H9 (cell line): Measurements from ENCODE around the gene LDB2. TPM values are rescaled to one million over a fixed set of nuclear protein-coding genes. Genes with fewer than 3 reads are reported as not detected.

Experiments
- DNase-seq: peaks from one replicate; pipeline ENCODE4 v3.0.0-alpha.2; 2017
- H2AFZ ChIP-seq: one replicate; pipeline ENCODE4 v1.6.1; 2013; ENCODE audit warnings: mild to moderate bottlenecking, low read length, control low read depth, moderate library complexity
- H2AK5ac ChIP-seq: 2 replicates; pipeline ENCODE4 v1.6.1; 2013; ENCODE audit warnings: low read length, control low read depth, mixed read lengths; ENCODE audit not compliant: insufficient read length
- H2BK120ac ChIP-seq: one replicate; pipeline ENCODE4 v1.6.1; 2013; ENCODE audit warnings: low read depth, mild to moderate bottlenecking, low read length, control low read depth, inconsistent platforms; ENCODE audit not compliant: poor library complexity, severe bottlenecking
- H2BK12ac ChIP-seq: 2 replicates; pipeline ENCODE4 v1.6.1; 2013; ENCODE audit warnings: low read length, control low read depth, mixed read lengths, low read depth; ENCODE audit not compliant: insufficient read length
- H2BK15ac ChIP-seq: 2 replicates; pipeline ENCODE4 v1.6.1; 2013; ENCODE audit warnings: low read depth, low read length, control low read depth
- H2BK20ac ChIP-seq: one replicate; pipeline ENCODE4 v1.6.1; 2013; ENCODE audit warnings: low read depth, mild to moderate bottlenecking, low read length, control low read depth, inconsistent platforms; ENCODE audit not compliant: poor library complexity, severe bottlenecking
- H2BK5ac ChIP-seq: 2 replicates; pipeline ENCODE4 v1.6.1; 2013; ENCODE audit warnings: low read length, control low read depth, mixed read lengths; ENCODE audit not compliant: insufficient read length
- H3K14ac ChIP-seq: 2 replicates; pipeline ENCODE4 v1.6.1; 2013; ENCODE audit warnings: low read length, control low read depth; ENCODE audit not compliant: insufficient read depth
- H3K18ac ChIP-seq: 2 replicates; pipeline ENCODE4 v1.6.1; 2013; ENCODE audit warnings: low read depth, mild to moderate bottlenecking, mixed read lengths, low read length, control low read depth; ENCODE audit not compliant: insufficient read length
- H3K23ac ChIP-seq: 2 replicates; pipeline ENCODE4 v1.6.1; 2013; ENCODE audit warnings: low read length, control low read depth, mixed read lengths, low read depth; ENCODE audit not compliant: insufficient read length
- H3K23me2 ChIP-seq: 2 replicates; pipeline ENCODE4 v1.6.1; 2013; ENCODE audit warnings: low read depth, mild to moderate bottlenecking, mixed read lengths, low read length, control low read depth; ENCODE audit not compliant: insufficient read length, poor library complexity, severe bottlenecking
- H3K27ac ChIP-seq: 2 replicates; pipeline ENCODE4 v1.5.1; 2013; ENCODE audit warnings: low read length, control low read depth, mixed read lengths, low read depth; ENCODE audit not compliant: insufficient read length
- H3K27me3 ChIP-seq: 2 replicates; pipeline ENCODE4 v1.6.1; 2013; ENCODE audit warnings: low read length, control low read depth, inconsistent platforms; ENCODE audit not compliant: insufficient read depth
- H3K4ac ChIP-seq: 2 replicates; pipeline ENCODE4 v1.6.1; 2013; ENCODE audit warnings: low read depth, mild to moderate bottlenecking, control low read depth, inconsistent platforms, low read length, moderate library complexity
- H3K4me1 ChIP-seq: 2 replicates; pipeline ENCODE4 v1.6.1; 2013; ENCODE audit warnings: low read length, control low read depth, inconsistent platforms; ENCODE audit not compliant: insufficient read depth
- H3K4me2 ChIP-seq: 2 replicates; pipeline ENCODE4 v1.6.1; 2013; ENCODE audit warnings: low read length, control low read depth, mixed read lengths; ENCODE audit not compliant: insufficient read length, insufficient read depth
- H3K56ac ChIP-seq: 2 replicates; pipeline ENCODE4 v1.6.1; 2013; ENCODE audit warnings: low read depth, mild to moderate bottlenecking, mixed read lengths, low read length, control low read depth; ENCODE audit not compliant: insufficient read length
- H3K79me1 ChIP-seq: 2 replicates; pipeline ENCODE4 v1.6.1; 2013; ENCODE audit warnings: low read depth, mild to moderate bottlenecking, moderate library complexity, low read length, control low read depth, inconsistent platforms; ENCODE audit not compliant: insufficient read depth, poor library complexity, severe bottlenecking
- H3K79me2 ChIP-seq: 2 replicates; pipeline ENCODE4 v1.6.1; 2013; ENCODE audit warnings: low read length, control low read depth, inconsistent platforms; ENCODE audit not compliant: insufficient read depth
- H3K9ac ChIP-seq: 2 replicates; pipeline ENCODE4 v1.6.1; 2013; ENCODE audit warnings: low read length, control low read depth, mixed read lengths; ENCODE audit not compliant: insufficient read length; ENCODE audit errors: extremely low read depth
- H3K9me3 ChIP-seq: one replicate; pipeline ENCODE4 v1.6.1; 2013; ENCODE audit warnings: low read depth, low read length, inconsistent platforms; ENCODE audit not compliant: control insufficient read depth
- H3T11ph ChIP-seq: one replicate; pipeline ENCODE4 v1.6.1; 2013; ENCODE audit warnings: mild to moderate bottlenecking, low read length, control low read depth, inconsistent platforms
- H4K20me1 ChIP-seq: one replicate; pipeline ENCODE4 v1.6.1; 2013; ENCODE audit not compliant: control insufficient read depth, insufficient read length, insufficient read depth
- H4K5ac ChIP-seq: 2 replicates; pipeline ENCODE4 v1.6.1; 2013; ENCODE audit warnings: low read depth, mild to moderate bottlenecking, mixed read lengths, low read length, control low read depth; ENCODE audit not compliant: insufficient read length
- H4K8ac ChIP-seq: replicated peaks from 2 replicates; pipeline ENCODE4 v1.6.1; 2013; ENCODE audit warnings: low read length, control low read depth, mixed read lengths, low read depth; ENCODE audit not compliant: insufficient read length
- H4K91ac ChIP-seq: 2 replicates; pipeline ENCODE4 v1.6.1; 2013; ENCODE audit warnings: low read depth, mild to moderate bottlenecking, moderate library complexity, mixed read lengths, low read length, control low read depth; ENCODE audit not compliant: insufficient read length
- H3K27ac Mint-ChIP-seq, 3 experiments: 2 replicates in 2 of 3; 3 replicates in 1 of 3; pipeline ENCODE4 v1.8.0; 2020 to 2021; ENCODE audit warnings: mixed read lengths in 3 of 3, mild to moderate bottlenecking in 1 of 3, moderate library complexity in 1 of 3
- H3K27me3 Mint-ChIP-seq: 2 replicates; pipeline ENCODE4 v1.8.0; 2021; ENCODE audit warnings: low read depth, mild to moderate bottlenecking, moderate library complexity, mixed read lengths
- H3K36me3 Mint-ChIP-seq, 3 experiments: 2 replicates in 2 of 3; 3 replicates in 1 of 3; pipeline ENCODE4 v1.8.0; 2020 to 2021; ENCODE audit warnings: low read depth in 3 of 3, mixed read lengths in 3 of 3; ENCODE audit not compliant: insufficient read depth in 1 of 3
- H3K4me1 Mint-ChIP-seq, 2 experiments: 2 replicates each; pipeline ENCODE4 v1.8.0; 2020; ENCODE audit warnings: mixed read lengths in 2 of 2
- H3K4me3 Mint-ChIP-seq, 2 experiments: 2 replicates in 1 of 2; 3 replicates in 1 of 2; pipeline ENCODE4 v1.8.0; 2020 to 2021; ENCODE audit warnings: mild to moderate bottlenecking in 2 of 2, mixed read lengths in 2 of 2, moderate library complexity in 1 of 2
- H3K9me3 Mint-ChIP-seq, 2 experiments: 2 replicates in 1 of 2; 3 replicates in 1 of 2; pipeline ENCODE4 v1.8.0; 2020; ENCODE audit warnings: mild to moderate bottlenecking in 2 of 2, mixed read lengths in 2 of 2, moderate library complexity in 1 of 2
- total RNA-seq: library from RNA; stranded (reverse); gene quantifications from 2 replicates; pipeline ENCODE4 v1.2.1, GENCODE V29; 2021
- TF ChIP-seq, protein P1 (sequence below): fragments of 200-600 bp; sonication (generic); conservative IDR thresholded peaks from 3 replicates; pipeline ENCODE4 v1.8.0; 2021; ENCODE audit warnings: antibody characterized with exemption, mild to moderate bottlenecking

The LDB2 gene
- total RNA-seq, 1 experiment from 2014 or later: 22.5 TPM

DNA sequence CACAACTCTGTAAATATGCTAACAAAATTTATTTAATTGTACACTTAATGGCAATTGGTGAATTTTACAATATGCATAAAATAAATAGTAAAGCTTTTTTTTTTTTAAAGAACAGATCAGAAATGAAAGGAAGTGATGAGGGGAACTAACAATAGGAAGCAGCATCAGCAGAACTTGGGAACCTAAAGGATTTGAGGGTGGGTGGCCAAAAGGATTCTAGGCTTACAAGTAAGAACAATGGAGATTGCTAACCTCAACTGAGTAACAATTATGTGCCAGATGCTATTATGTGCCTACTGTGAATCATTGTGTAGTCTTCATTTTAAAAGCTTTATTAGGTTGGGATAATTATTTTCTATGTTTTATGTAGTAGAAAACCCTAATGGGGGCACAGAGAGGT, 185.2 kb downstream of the LDB2 start:
- H3T11ph ChIP-seq: no peak overlapping the region
- H3K27ac Mint-ChIP-seq: no peak overlapping the region

More for the DNA sequence above, 185.2 kb downstream of the LDB2 start:
- H2BK12ac ChIP-seq: no peak overlapping the region
- H3K4ac ChIP-seq: no peak overlapping the region
- H4K20me1 ChIP-seq: no peaks in the 10 kb centered on the region
- H3K4me3 Mint-ChIP-seq: no peak overlapping the region
- no peak overlapping the region for H3K14ac ChIP-seq
- no peak overlapping the region for H2BK120ac ChIP-seq
- TF ChIP-seq, protein P1, sequence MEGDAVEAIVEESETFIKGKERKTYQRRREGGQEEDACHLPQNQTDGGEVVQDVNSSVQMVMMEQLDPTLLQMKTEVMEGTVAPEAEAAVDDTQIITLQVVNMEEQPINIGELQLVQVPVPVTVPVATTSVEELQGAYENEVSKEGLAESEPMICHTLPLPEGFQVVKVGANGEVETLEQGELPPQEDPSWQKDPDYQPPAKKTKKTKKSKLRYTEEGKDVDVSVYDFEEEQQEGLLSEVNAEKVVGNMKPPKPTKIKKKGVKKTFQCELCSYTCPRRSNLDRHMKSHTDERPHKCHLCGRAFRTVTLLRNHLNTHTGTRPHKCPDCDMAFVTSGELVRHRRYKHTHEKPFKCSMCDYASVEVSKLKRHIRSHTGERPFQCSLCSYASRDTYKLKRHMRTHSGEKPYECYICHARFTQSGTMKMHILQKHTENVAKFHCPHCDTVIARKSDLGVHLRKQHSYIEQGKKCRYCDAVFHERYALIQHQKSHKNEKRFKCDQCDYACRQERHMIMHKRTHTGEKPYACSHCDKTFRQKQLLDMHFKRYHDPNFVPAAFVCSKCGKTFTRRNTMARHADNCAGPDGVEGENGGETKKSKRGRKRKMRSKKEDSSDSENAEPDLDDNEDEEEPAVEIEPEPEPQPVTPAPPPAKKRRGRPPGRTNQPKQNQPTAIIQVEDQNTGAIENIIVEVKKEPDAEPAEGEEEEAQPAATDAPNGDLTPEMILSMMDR: no peak
- no peak overlapping the region for H3K56ac ChIP-seq
- H2BK5ac ChIP-seq: no peak overlapping the region
- H3K4me1 ChIP-seq: no peaks in the 10 kb centered on the region
- no peak overlapping the region for H2AK5ac ChIP-seq
- no peak overlapping the region for H2BK15ac ChIP-seq
- peaks cover 0 to 4% (median 2%) of the 10 kb centered on the region in 3 experiments; a peak in 3 of 7 replicates for H3K36me3 Mint-ChIP-seq
- H2BK20ac ChIP-seq: no peak overlapping the region
- H3K9ac ChIP-seq: no peak overlapping the region
- H3K79me1 ChIP-seq: no peaks in the 10 kb centered on the region
- no peak overlapping the region for H3K18ac ChIP-seq
- H3K27me3 ChIP-seq: no peaks in the 10 kb centered on the region
- no peaks in the 10 kb centered on the region for H3K27me3 Mint-ChIP-seq
- H3K9me3 ChIP-seq: no peaks in the 10 kb centered on the region
- no peak overlapping the region for H4K91ac ChIP-seq
- H3K23me2 ChIP-seq: no peaks in the 10 kb centered on the region
- no peak overlapping the region for H4K8ac ChIP-seq
- H3K27ac ChIP-seq: no peak overlapping the region
- H3K23ac ChIP-seq: no peak overlapping the region
- DNase-seq: no peak
- H4K5ac ChIP-seq: no peak overlapping the region
- peaks cover 4 to 5% of the 10 kb centered on the region in 2 experiments for H3K4me1 Mint-ChIP-seq
- no peaks in the 10 kb centered on the region for H3K79me2 ChIP-seq
- no peak overlapping the region for H3K4me2 ChIP-seq
- no peaks in the 10 kb centered on the region; a peak in 1 of 5 replicates for H3K9me3 Mint-ChIP-seq
- no peak overlapping the region for H2AFZ ChIP-seq
